ENCODE results near the gene ARHGEF10L. TPM values are rescaled to one million over a fixed set of nuclear protein-coding genes. Genes with fewer than 3 reads are reported as not detected.
"Not testable (repeated sequence)": the region's sequence is repeated elsewhere in the genome, so short reads cannot be mapped to it uniquely, and the experiment has no call there.

The ARHGEF10L gene, protein sequence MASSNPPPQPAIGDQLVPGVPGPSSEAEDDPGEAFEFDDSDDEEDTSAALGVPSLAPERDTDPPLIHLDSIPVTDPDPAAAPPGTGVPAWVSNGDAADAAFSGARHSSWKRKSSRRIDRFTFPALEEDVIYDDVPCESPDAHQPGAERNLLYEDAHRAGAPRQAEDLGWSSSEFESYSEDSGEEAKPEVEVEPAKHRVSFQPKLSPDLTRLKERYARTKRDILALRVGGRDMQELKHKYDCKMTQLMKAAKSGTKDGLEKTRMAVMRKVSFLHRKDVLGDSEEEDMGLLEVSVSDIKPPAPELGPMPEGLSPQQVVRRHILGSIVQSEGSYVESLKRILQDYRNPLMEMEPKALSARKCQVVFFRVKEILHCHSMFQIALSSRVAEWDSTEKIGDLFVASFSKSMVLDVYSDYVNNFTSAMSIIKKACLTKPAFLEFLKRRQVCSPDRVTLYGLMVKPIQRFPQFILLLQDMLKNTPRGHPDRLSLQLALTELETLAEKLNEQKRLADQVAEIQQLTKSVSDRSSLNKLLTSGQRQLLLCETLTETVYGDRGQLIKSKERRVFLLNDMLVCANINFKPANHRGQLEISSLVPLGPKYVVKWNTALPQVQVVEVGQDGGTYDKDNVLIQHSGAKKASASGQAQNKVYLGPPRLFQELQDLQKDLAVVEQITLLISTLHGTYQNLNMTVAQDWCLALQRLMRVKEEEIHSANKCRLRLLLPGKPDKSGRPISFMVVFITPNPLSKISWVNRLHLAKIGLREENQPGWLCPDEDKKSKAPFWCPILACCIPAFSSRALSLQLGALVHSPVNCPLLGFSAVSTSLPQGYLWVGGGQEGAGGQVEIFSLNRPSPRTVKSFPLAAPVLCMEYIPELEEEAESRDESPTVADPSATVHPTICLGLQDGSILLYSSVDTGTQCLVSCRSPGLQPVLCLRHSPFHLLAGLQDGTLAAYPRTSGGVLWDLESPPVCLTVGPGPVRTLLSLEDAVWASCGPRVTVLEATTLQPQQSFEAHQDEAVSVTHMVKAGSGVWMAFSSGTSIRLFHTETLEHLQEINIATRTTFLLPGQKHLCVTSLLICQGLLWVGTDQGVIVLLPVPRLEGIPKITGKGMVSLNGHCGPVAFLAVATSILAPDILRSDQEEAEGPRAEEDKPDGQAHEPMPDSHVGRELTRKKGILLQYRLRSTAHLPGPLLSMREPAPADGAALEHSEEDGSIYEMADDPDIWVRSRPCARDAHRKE (N-terminal part only)
- total RNA-seq (ENCODE audit: unreplicated experiment), result 3.1 TPM
- long read RNA-seq, result 0 reads

- Mint-ChIP-seq H3K27ac (ENCODE audit: unreplicated experiment) (peak within 1 kb of the TSS; percentile 48), H3K4me1 (ENCODE audit: unreplicated experiment) (peaks cover 7% of the 10 kb centered on the region), H3K27me3 (ENCODE audit: unreplicated experiment) (peaks cover 11% of the 10 kb centered on the region), H3K9me3 (ENCODE audit: unreplicated experiment) (no peaks in the 10 kb centered on the region), H3K4me3 (ENCODE audit: unreplicated experiment) (peak within 1 kb of the TSS; percentile 89), H3K36me3 (ENCODE audit: low read depth, unreplicated experiment) (no peaks in the 10 kb centered on the region)
- TF ChIP-seq CTCF (IDR thresholded peaks at IDR 0.05; ENCODE audit: unreplicated experiment), result no peak
- no peak for DNase-seq (ENCODE audit: low spot score)
These were observed at the start of gene ARHGEF10L for GRCh38 chr1:17539477-17540254. Gene ARHGEF10L (plus strand): TSS chr1:17539698. CDS start chr1:17580596, 40,898 bp downstream.

DNA sequence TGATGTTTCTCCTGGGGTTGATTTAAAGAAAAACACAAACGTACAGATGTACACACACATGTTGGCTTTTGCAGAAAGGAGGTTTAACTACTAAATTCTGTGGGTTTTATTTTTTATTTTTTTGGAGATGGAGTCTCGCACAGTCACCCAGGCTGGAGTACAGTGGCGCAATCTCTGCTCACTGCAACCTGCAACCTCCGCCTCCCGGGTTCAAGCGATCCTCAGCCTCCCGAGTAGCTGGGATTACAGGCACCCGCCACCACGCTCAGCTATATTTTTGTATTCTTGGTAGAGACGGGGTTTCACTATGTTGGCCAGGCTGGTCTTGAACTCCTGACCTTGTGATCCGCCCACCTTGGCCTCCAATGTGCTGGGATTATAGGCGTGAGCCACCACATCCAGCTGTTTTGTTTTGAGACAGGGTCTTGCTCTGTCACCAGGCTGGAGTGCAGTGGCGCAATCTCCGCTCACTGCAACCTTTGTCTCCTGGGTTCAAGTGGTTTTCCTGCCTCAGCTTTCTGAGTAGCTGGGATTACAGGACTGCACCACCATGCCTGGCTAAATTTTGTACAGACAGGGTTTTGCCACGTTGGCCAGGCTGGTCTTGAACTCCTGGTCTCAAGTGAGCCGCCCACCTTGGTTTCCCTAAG lies 49.6 kb upstream of the ARHGEF10L start:
- not testable (repeated sequence) for H3K36me3 Mint-ChIP-seq (ENCODE audit: low read depth, unreplicated experiment); H3K4me3 Mint-ChIP-seq (ENCODE audit: unreplicated experiment); H3K4me1 Mint-ChIP-seq (ENCODE audit: unreplicated experiment); H3K9me3 Mint-ChIP-seq (ENCODE audit: unreplicated experiment); H3K27me3 Mint-ChIP-seq (ENCODE audit: unreplicated experiment); H3K27ac Mint-ChIP-seq (ENCODE audit: unreplicated experiment); DNase-seq (ENCODE audit: low spot score)

GRCh38 chr1:17490667-17491066 lies 48.8 kb upstream of the ARHGEF10L start:
- H3K36me3 Mint-ChIP-seq (ENCODE audit: low read depth, unreplicated experiment); H3K9me3 Mint-ChIP-seq (ENCODE audit: unreplicated experiment); H3K4me3 Mint-ChIP-seq (ENCODE audit: unreplicated experiment); H3K27ac Mint-ChIP-seq (ENCODE audit: unreplicated experiment); DNase-seq (ENCODE audit: low spot score); H3K4me1 Mint-ChIP-seq (ENCODE audit: unreplicated experiment); H3K27me3 Mint-ChIP-seq (ENCODE audit: unreplicated experiment): not testable (repeated sequence)

DNA sequence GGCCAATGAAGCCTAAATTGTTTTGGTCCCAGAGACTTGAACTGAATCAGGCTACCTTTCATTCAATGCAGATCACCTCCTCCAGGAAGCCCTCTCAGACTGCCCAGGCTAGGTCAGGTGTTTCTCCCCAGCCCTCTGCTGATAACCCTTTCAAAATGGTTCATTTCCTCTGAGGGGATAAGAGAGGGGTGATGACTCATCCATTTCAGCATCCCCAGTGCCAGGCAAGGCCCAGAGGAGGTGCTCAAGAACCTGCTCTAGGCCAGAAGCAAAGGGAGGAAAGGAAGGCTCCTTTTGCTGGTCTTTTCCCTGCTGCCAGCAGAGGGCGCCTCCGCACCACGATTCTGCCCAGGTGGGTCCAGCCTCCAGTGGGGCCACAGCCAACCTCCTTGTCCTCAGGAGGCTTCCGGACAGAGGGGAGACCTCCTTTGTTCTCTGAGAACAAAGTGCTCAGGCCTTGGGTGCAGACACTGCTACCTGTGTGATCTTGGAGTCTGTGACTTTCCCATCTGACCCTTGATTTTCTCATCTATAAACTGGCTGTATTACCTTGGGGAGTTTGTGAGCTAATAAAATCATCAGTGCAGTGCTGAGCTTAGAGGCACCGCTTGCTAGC lies 45.3 kb upstream of the ARHGEF10L start:
- Mint-ChIP-seq H3K9me3 (ENCODE audit: unreplicated experiment) (no peaks in the 10 kb centered on the region), H3K4me1 (ENCODE audit: unreplicated experiment) (no peaks in the 10 kb centered on the region), H3K36me3 (ENCODE audit: low read depth, unreplicated experiment) (no peaks in the 10 kb centered on the region), H3K27ac (ENCODE audit: unreplicated experiment) (no peak overlapping the region), H3K27me3 (ENCODE audit: unreplicated experiment) (peaks cover 2% of the 10 kb centered on the region), H3K4me3 (ENCODE audit: unreplicated experiment) (no peak overlapping the region)
- DNase-seq (ENCODE audit: low spot score), result peak; percentile 77
- TF ChIP-seq CTCF (IDR thresholded peaks at IDR 0.05; ENCODE audit: unreplicated experiment), result peak; percentile 89

GRCh38 chr1:17496419-17496818 lies 43.1 kb upstream of the ARHGEF10L start:
- H3K27ac Mint-ChIP-seq (ENCODE audit: unreplicated experiment), result no peak overlapping the region
- H3K4me3 Mint-ChIP-seq (ENCODE audit: unreplicated experiment), result no peak overlapping the region
- DNase-seq (ENCODE audit: low spot score), result no peak
- no peaks in the 10 kb centered on the region for H3K4me1 Mint-ChIP-seq (ENCODE audit: unreplicated experiment)
- TF ChIP-seq CTCF (IDR thresholded peaks at IDR 0.05; ENCODE audit: unreplicated experiment), result no peak
- no peaks in the 10 kb centered on the region for H3K27me3 Mint-ChIP-seq (ENCODE audit: unreplicated experiment)
- no peaks in the 10 kb centered on the region for H3K36me3 Mint-ChIP-seq (ENCODE audit: low read depth, unreplicated experiment)
- no peaks in the 10 kb centered on the region for H3K9me3 Mint-ChIP-seq (ENCODE audit: unreplicated experiment)
